HFFc6 (cell line): ENCODE results near the gene ANKMY1. TPM values are rescaled to one million over a fixed set of nuclear protein-coding genes. Genes with fewer than 3 reads are reported as not detected.

Experiments
- DNase-seq: peaks from one replicate; pipeline ENCODE4 v3.0.0-alpha.2; 2018
- H3K27ac Mint-ChIP-seq: 2 replicates; pipeline ENCODE4 v1.8.0; 2020; ENCODE audit warnings: mild to moderate bottlenecking, mixed read lengths
- H3K27me3 Mint-ChIP-seq: 2 replicates; pipeline ENCODE4 v1.8.0; 2021; ENCODE audit warnings: mild to moderate bottlenecking, moderate library complexity, mixed read lengths; ENCODE audit not compliant: insufficient read depth
- H3K36me3 Mint-ChIP-seq: 2 replicates; pipeline ENCODE4 v1.8.0; 2021; ENCODE audit warnings: low read depth, mixed read lengths
- H3K4me1 Mint-ChIP-seq: 2 replicates; pipeline ENCODE4 v1.8.0; 2020; ENCODE audit warnings: low read depth, mixed read lengths
- H3K4me3 Mint-ChIP-seq: 2 replicates; pipeline ENCODE4 v1.8.0; 2020; ENCODE audit warnings: mild to moderate bottlenecking, moderate library complexity, mixed read lengths
- H3K9me3 Mint-ChIP-seq: 2 replicates; pipeline ENCODE4 v1.8.0; 2020; ENCODE audit warnings: mild to moderate bottlenecking, mixed read lengths
- total RNA-seq, 6 experiments: library from RNA; stranded (reverse); fragmentation: NEBNext Ultra II Directional; extraction: Animal tissue kit (Norgen Biotek cat#: 25700); gene quantifications; 2 replicates in 1 of 6; 3 replicates in 5 of 6; pipeline ENCODE4 v1.2.3, GENCODE V29; 2021
- TF ChIP-seq, protein P1 (sequence below): fragments of 200-600 bp; sonication (generic); IDR thresholded peaks from 2 replicates; pipeline ENCODE4 v1.5.0; 2021; ENCODE audit warnings: antibody characterized with exemption, mild to moderate bottlenecking

ANKMY1 gene
- total RNA-seq, 6 experiments from 2014 or later: 4.4 to 5.6 (median 5.2) TPM

DNA sequence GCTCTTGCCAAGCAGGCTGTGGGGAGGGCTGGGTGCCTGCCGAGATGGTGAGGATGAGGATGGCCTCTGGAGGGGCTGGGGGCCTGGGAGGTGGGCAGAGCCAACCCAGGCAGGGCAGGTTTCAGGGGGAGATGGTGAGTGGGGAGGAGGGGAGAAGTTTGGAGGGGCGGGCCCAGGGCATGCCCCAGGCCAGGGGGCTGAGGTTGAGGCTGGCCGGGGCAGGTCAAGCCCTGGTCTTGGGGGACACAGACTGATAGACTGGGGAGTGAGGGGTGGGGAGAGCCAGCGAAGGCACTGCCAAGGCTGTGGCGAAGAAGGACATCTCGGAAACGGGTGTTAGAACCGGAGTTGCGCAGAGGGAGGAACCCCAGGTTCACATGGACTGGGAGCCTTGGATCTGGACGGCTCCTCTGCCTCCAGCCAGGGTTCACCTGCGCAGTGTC lies 41.4 kb upstream of the ANKMY1 start:
- no peaks in the 10 kb centered on the region for H3K9me3 Mint-ChIP-seq
- H3K27me3 Mint-ChIP-seq: no peaks in the 10 kb centered on the region; the same call in none of the 2 replicates
- H3K4me1 Mint-ChIP-seq: no peaks in the 10 kb centered on the region
- H3K36me3 Mint-ChIP-seq: no peaks in the 10 kb centered on the region
- TF ChIP-seq, protein P1, sequence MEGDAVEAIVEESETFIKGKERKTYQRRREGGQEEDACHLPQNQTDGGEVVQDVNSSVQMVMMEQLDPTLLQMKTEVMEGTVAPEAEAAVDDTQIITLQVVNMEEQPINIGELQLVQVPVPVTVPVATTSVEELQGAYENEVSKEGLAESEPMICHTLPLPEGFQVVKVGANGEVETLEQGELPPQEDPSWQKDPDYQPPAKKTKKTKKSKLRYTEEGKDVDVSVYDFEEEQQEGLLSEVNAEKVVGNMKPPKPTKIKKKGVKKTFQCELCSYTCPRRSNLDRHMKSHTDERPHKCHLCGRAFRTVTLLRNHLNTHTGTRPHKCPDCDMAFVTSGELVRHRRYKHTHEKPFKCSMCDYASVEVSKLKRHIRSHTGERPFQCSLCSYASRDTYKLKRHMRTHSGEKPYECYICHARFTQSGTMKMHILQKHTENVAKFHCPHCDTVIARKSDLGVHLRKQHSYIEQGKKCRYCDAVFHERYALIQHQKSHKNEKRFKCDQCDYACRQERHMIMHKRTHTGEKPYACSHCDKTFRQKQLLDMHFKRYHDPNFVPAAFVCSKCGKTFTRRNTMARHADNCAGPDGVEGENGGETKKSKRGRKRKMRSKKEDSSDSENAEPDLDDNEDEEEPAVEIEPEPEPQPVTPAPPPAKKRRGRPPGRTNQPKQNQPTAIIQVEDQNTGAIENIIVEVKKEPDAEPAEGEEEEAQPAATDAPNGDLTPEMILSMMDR: no peak
- no peak overlapping the region for H3K27ac Mint-ChIP-seq
- no peak for DNase-seq
- H3K4me3 Mint-ChIP-seq: no peak overlapping the region

DNA sequence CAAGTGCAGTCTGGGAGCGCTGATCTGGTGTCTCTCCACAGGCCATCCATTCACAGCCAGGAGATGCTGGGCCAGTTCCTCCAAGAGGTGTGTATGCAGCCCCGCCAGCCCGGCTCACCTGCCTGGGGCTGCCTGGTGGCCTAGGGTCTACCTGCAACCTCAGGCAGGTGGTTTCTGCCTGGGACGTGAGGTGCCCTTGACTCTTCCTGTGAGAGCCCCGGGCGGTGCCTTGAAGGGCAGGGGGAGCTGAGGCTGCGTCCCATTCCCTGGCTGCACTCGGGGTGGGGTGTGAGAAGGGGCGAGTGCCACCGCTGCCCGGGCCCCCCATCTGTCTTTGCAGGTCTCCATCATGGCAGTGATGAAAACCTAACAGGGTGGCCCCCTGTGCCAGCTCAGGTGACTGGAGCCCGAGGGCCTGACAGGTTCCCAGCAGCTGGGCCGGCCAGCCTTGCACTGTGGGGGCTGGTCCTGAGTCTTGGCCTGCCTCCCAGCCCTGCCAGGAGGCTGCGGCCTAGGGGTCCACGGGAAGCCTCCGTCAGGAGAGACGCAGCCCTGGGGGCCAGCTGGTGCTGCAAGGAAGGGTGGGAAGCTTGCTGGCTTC lies 40.6 kb upstream of the ANKMY1 start:
- no peak for DNase-seq
- Mint-ChIP-seq H3K4me1 (no peaks in the 10 kb centered on the region), H3K36me3 (no peaks in the 10 kb centered on the region), H3K27me3 (no peaks in the 10 kb centered on the region; the same call in none of the 2 replicates), H3K4me3 (no peak overlapping the region), H3K9me3 (no peaks in the 10 kb centered on the region), H3K27ac (no peak overlapping the region)
- TF ChIP-seq, protein P1: no peak

DNA sequence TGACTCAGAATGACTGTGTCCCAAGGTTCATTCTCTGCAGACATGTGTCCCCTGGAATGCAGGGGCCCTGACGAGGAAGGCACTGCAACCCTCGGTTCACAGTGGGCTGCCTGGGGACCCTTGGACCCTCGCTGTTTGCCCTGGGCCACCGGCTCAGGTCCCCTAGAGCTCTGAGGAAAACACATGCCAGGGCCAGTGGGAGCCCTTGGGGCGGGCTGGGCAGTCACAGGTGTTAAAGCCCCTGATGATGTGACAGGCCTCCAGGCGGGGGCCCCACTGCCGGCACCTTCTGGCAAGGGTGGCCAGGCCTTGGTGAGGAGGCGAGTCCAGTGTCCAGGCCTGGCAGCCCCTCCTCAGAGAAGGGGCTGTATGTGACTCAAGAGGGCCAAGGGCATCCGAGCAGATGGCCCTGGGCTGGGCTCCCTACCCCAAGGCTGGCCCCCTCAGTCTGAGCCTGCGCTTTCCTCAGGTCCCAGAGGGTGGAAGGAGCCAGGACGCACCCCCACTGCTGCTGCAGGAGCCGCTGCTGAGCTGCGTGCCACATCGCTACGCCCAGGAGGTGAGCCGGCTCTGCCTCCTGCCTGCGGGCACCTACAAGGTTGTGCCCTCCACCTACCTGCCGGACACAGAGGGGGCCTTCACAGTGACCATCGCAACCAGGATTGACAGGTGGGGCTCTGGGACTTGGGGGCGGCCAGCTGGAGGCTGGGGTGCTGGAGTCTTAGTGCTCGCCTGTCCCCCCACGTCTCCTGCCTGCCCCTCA lies 39.8 kb upstream of the ANKMY1 start:
- Mint-ChIP-seq H3K4me3 (no peak overlapping the region), H3K36me3 (no peaks in the 10 kb centered on the region), H3K27ac (no peak overlapping the region), H3K27me3 (no peaks in the 10 kb centered on the region; the same call in none of the 2 replicates), H3K4me1 (no peaks in the 10 kb centered on the region), H3K9me3 (no peaks in the 10 kb centered on the region)
- TF ChIP-seq, protein P1: no peak
- no peak for DNase-seq

DNA sequence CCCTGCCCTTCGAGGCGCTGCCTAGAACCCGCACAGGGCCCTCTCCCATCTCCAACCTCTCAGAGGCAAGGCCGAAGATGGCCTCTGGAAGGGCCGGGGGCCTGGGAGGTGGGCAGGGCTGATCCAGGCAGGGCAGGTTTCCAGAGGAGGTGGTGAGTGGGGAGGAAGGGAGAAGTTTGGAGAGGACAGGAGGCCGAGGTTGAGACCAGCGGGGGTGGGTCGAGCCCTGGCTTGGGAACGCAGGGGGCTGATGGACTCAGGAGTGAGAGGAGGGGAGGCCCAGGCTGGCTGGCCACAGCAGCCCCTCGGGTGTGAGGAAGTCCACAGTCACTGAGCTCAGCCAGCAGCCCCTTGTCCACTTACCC lies 39.2 kb upstream of the ANKMY1 start:
- H3K27me3 Mint-ChIP-seq: no peaks in the 10 kb centered on the region; the same call in none of the 2 replicates
- DNase-seq: no peak
- H3K36me3 Mint-ChIP-seq: no peaks in the 10 kb centered on the region
- no peaks in the 10 kb centered on the region for H3K4me1 Mint-ChIP-seq
- no peak overlapping the region for H3K4me3 Mint-ChIP-seq
- H3K27ac Mint-ChIP-seq: no peak overlapping the region
- TF ChIP-seq, protein P1: no peak
- no peaks in the 10 kb centered on the region for H3K9me3 Mint-ChIP-seq

DNA sequence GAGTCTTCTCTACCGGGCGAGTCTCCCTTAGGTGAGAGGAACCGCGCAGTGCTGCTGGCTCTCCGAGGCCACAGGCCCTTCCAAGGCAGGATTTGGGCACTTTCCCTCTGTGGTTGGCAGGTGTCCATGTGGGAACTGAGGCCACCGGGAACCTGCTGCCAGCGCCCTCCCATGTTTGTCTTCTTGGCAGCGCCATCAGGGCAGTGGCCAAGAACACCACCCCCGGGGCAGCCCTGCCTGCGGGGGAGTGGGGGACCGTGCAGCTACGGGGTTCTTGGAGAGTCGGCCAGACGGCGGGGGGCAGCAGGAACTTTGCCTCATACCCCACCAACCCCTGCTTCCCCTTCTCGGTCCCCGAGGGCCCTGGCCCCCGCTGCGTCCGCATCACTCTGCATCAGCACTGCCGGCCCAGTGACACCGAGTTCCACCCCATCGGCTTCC lies 38.7 kb upstream of the ANKMY1 start:
- DNase-seq: no peak
- Mint-ChIP-seq H3K27me3 (no peaks in the 10 kb centered on the region; the same call in none of the 2 replicates), H3K9me3 (no peaks in the 10 kb centered on the region), H3K4me3 (no peak overlapping the region), H3K36me3 (no peaks in the 10 kb centered on the region; the same call in 1 of the 2 replicates), H3K4me1 (peaks cover 2% of the 10 kb centered on the region), H3K27ac (no peak overlapping the region)
- TF ChIP-seq, protein P1: no peak
